22Rv1 (cell line): ENCODE results near the gene DENND4A.
A peak's percentile ranks its signal among the peaks of the same experiment; 100 is the strongest.
"Not testable (repeated sequence)": the region's sequence is repeated elsewhere in the genome, so short reads cannot be mapped to it uniquely, and the experiment has no call there.

Source experiments
- H3K27ac ChIP-seq: fragments of 450-650 bp; 2 replicates; pipeline ENCODE4 v1.5.1; 2017
- CTCF ChIP-seq: fragments of 450-650 bp; IDR thresholded peaks from 2 replicates; pipeline ENCODE4 v1.5.1; 2017; ENCODE audit warnings: mild to moderate bottlenecking
- ZFX ChIP-seq: fragments of 450-650 bp; IDR thresholded peaks from 2 replicates; pipeline ENCODE4 v1.6.1; 2017; ENCODE audit warnings: antibody characterized with exemption, borderline replicate concordance

The DENND4A gene

GRCh38 chr15:65816441-65816840 lies 24.3 kb upstream of the DENND4A start:
- no peak for TF ChIP-seq ZFX
- TF ChIP-seq CTCF = no peak
- no peak overlapping the region for H3K27ac ChIP-seq

GRCh38 chr15:65816008-65816407 lies 23.9 kb upstream of the DENND4A start:
- not testable (repeated sequence) for H3K27ac ChIP-seq

GRCh38 chr15:65814271-65814670 lies 22.2 kb upstream of the DENND4A start:
- not testable (repeated sequence) for H3K27ac ChIP-seq

- H3K27ac ChIP-seq = no peak overlapping the region
- no peak for TF ChIP-seq ZFX
- no peak for TF ChIP-seq CTCF
Measured at GRCh38 chr15:65812916-65813315, 20.8 kb upstream of the DENND4A start.

- no peak for TF ChIP-seq ZFX
- TF ChIP-seq CTCF = no peak
- H3K27ac ChIP-seq = no peak overlapping the region
Measured at GRCh38 chr15:65812467-65812866, 20.4 kb upstream of the DENND4A start.

- TF ChIP-seq ZFX (no peak), CTCF (no peak)
- H3K27ac ChIP-seq = no peak overlapping the region
Measured at GRCh38 chr15:65811835-65812234, 19.7 kb upstream of the DENND4A start.

- H3K27ac ChIP-seq = not testable (repeated sequence)
Measured at GRCh38 chr15:65811011-65811733, 19.1 kb upstream of the DENND4A start.

GRCh38 chr15:65806397-65806796 lies 14.3 kb upstream of the DENND4A start:
- no peak overlapping the region for H3K27ac ChIP-seq
- TF ChIP-seq ZFX (no peak), CTCF (no peak)

GRCh38 chr15:65805019-65805745 lies 13.1 kb upstream of the DENND4A start:
- H3K27ac ChIP-seq = peak overlapping the region; percentile 25

More at GRCh38 chr15:65805019-65805745, 13.1 kb upstream of the DENND4A start:
- TF ChIP-seq CTCF (no peak), ZFX (no peak)
